ENCODE measurements around the gene ISCA2.

Gene ISCA2

GRCh38 chr14:74503291-74503937 is 9.8 kb downstream of the ISCA2 start:
- H3K4me3 ChIP-seq (ENCODE audit: low read depth in 1 of 2, low read length in 2 of 2), result no peak overlapping the region
- H3K9me3 ChIP-seq (ENCODE audit: control insufficient read depth in 1 of 2, low read length in 2 of 2), result no peaks in the 10 kb centered on the region
- H3K4me1 ChIP-seq (ENCODE audit: control insufficient read depth in 1 of 2, insufficient read depth in 2 of 2, low read length in 2 of 2), result peaks cover 0 to 6% of the 10 kb centered on the region in 2 donors
- peaks cover 0 to 4% of the 10 kb centered on the region in 2 donors for H3K36me3 ChIP-seq (ENCODE audit: control insufficient read depth in 1 of 2, insufficient read depth in 2 of 2, low read length in 2 of 2)
- no peak overlapping the region for H3K27ac ChIP-seq (ENCODE audit: low read length)
- no peaks in the 10 kb centered on the region for H3K27me3 ChIP-seq (ENCODE audit: low read depth, low read length)

GRCh38 chr14:74503938-74504335 is 10.4 kb downstream of the ISCA2 start:
- no peaks in the 10 kb centered on the region for H3K27me3 ChIP-seq (ENCODE audit: low read depth, low read length)
- H3K9me3 ChIP-seq (ENCODE audit: control insufficient read depth in 1 of 2, low read length in 2 of 2), result no peaks in the 10 kb centered on the region
- no peak overlapping the region for H3K27ac ChIP-seq (ENCODE audit: low read length)
- no peaks in the 10 kb centered on the region for H3K36me3 ChIP-seq (ENCODE audit: control insufficient read depth in 1 of 2, insufficient read depth in 2 of 2, low read length in 2 of 2)
- H3K4me3 ChIP-seq (ENCODE audit: low read depth in 1 of 2, low read length in 2 of 2), result no peak overlapping the region
- H3K4me1 ChIP-seq (ENCODE audit: control insufficient read depth in 1 of 2, insufficient read depth in 2 of 2, low read length in 2 of 2), result peaks cover 0 to 6% of the 10 kb centered on the region in 2 donors

GRCh38 chr14:74504412-74504811 is 10.8 kb downstream of the ISCA2 start:
- H3K4me1 ChIP-seq (ENCODE audit: control insufficient read depth in 1 of 2, insufficient read depth in 2 of 2, low read length in 2 of 2), result peaks cover 0 to 6% of the 10 kb centered on the region in 2 donors
- no peaks in the 10 kb centered on the region for H3K36me3 ChIP-seq (ENCODE audit: control insufficient read depth in 1 of 2, insufficient read depth in 2 of 2, low read length in 2 of 2)
- H3K27ac ChIP-seq (ENCODE audit: low read length), result no peak overlapping the region
- H3K4me3 ChIP-seq (ENCODE audit: low read depth in 1 of 2, low read length in 2 of 2), result no peak overlapping the region
- H3K9me3 ChIP-seq (ENCODE audit: control insufficient read depth in 1 of 2, low read length in 2 of 2), result no peaks in the 10 kb centered on the region
- H3K27me3 ChIP-seq (ENCODE audit: low read depth, low read length), result no peaks in the 10 kb centered on the region

- Histone ChIP-seq H3K27ac (ENCODE audit: low read length) (no peak overlapping the region), H3K4me1 (ENCODE audit: control insufficient read depth in 1 of 2, insufficient read depth in 2 of 2, low read length in 2 of 2) (peaks cover 0 to 6% of the 10 kb centered on the region in 2 donors), H3K27me3 (ENCODE audit: low read depth, low read length) (no peaks in the 10 kb centered on the region), H3K36me3 (ENCODE audit: control insufficient read depth in 1 of 2, insufficient read depth in 2 of 2, low read length in 2 of 2) (no peaks in the 10 kb centered on the region), H3K4me3 (ENCODE audit: low read depth in 1 of 2, low read length in 2 of 2) (no peak overlapping the region), H3K9me3 (ENCODE audit: control insufficient read depth in 1 of 2, low read length in 2 of 2) (no peaks in the 10 kb centered on the region)
Observed at GRCh38 chr14:74504874-74505720, 11.5 kb downstream of the ISCA2 start.

- Histone ChIP-seq H3K9me3 (ENCODE audit: control insufficient read depth in 1 of 2, low read length in 2 of 2) (no peaks in the 10 kb centered on the region), H3K4me3 (ENCODE audit: low read depth in 1 of 2, low read length in 2 of 2) (no peak overlapping the region), H3K27ac (ENCODE audit: low read length) (no peak overlapping the region), H3K36me3 (ENCODE audit: control insufficient read depth in 1 of 2, insufficient read depth in 2 of 2, low read length in 2 of 2) (no peaks in the 10 kb centered on the region), H3K27me3 (ENCODE audit: low read depth, low read length) (no peaks in the 10 kb centered on the region), H3K4me1 (ENCODE audit: control insufficient read depth in 1 of 2, insufficient read depth in 2 of 2, low read length in 2 of 2) (peaks cover 0 to 6% of the 10 kb centered on the region in 2 donors)
Observed at GRCh38 chr14:74505831-74506230, 12.3 kb downstream of the ISCA2 start.

GRCh38 chr14:74506411-74506851 is 12.9 kb downstream of the ISCA2 start:
- no peaks in the 10 kb centered on the region for H3K27me3 ChIP-seq (ENCODE audit: low read depth, low read length)
- H3K36me3 ChIP-seq (ENCODE audit: control insufficient read depth in 1 of 2, insufficient read depth in 2 of 2, low read length in 2 of 2), result no peaks in the 10 kb centered on the region
- H3K9me3 ChIP-seq (ENCODE audit: control insufficient read depth in 1 of 2, low read length in 2 of 2), result no peaks in the 10 kb centered on the region
- peaks cover 0 to 4% of the 10 kb centered on the region in 2 donors for H3K4me1 ChIP-seq (ENCODE audit: control insufficient read depth in 1 of 2, insufficient read depth in 2 of 2, low read length in 2 of 2)
- H3K4me3 ChIP-seq (ENCODE audit: low read depth in 1 of 2, low read length in 2 of 2), result no peak overlapping the region
- no peak overlapping the region for H3K27ac ChIP-seq (ENCODE audit: low read length)

- Histone ChIP-seq H3K4me3 (ENCODE audit: low read depth in 1 of 2, low read length in 2 of 2) (no peak overlapping the region), H3K4me1 (ENCODE audit: control insufficient read depth in 1 of 2, insufficient read depth in 2 of 2, low read length in 2 of 2) (no peaks in the 10 kb centered on the region), H3K27ac (ENCODE audit: low read length) (no peak overlapping the region), H3K27me3 (ENCODE audit: low read depth, low read length) (no peaks in the 10 kb centered on the region), H3K36me3 (ENCODE audit: control insufficient read depth in 1 of 2, insufficient read depth in 2 of 2, low read length in 2 of 2) (no peaks in the 10 kb centered on the region), H3K9me3 (ENCODE audit: control insufficient read depth in 1 of 2, low read length in 2 of 2) (no peaks in the 10 kb centered on the region)
Observed at GRCh38 chr14:74507085-74507484, 13.5 kb downstream of the ISCA2 start.

- Histone ChIP-seq H3K27me3 (ENCODE audit: low read depth, low read length) (no peaks in the 10 kb centered on the region), H3K4me1 (ENCODE audit: control insufficient read depth in 1 of 2, insufficient read depth in 2 of 2, low read length in 2 of 2) (no peaks in the 10 kb centered on the region), H3K9me3 (ENCODE audit: control insufficient read depth in 1 of 2, low read length in 2 of 2) (no peaks in the 10 kb centered on the region), H3K36me3 (ENCODE audit: control insufficient read depth in 1 of 2, insufficient read depth in 2 of 2, low read length in 2 of 2) (no peaks in the 10 kb centered on the region), H3K4me3 (ENCODE audit: low read depth in 1 of 2, low read length in 2 of 2) (no peak overlapping the region), H3K27ac (ENCODE audit: low read length) (no peak overlapping the region)
Observed at GRCh38 chr14:74507840-74508239, 14.3 kb downstream of the ISCA2 start.

- H3K4me3 ChIP-seq (ENCODE audit: low read depth in 1 of 2, low read length in 2 of 2), result no peak overlapping the region
- no peaks in the 10 kb centered on the region for H3K9me3 ChIP-seq (ENCODE audit: control insufficient read depth in 1 of 2, low read length in 2 of 2)
- no peak overlapping the region for H3K27ac ChIP-seq (ENCODE audit: low read length)
- no peaks in the 10 kb centered on the region for H3K27me3 ChIP-seq (ENCODE audit: low read depth, low read length)
- H3K4me1 ChIP-seq (ENCODE audit: control insufficient read depth in 1 of 2, insufficient read depth in 2 of 2, low read length in 2 of 2), result no peaks in the 10 kb centered on the region
- no peaks in the 10 kb centered on the region for H3K36me3 ChIP-seq (ENCODE audit: control insufficient read depth in 1 of 2, insufficient read depth in 2 of 2, low read length in 2 of 2)
Observed at GRCh38 chr14:74508292-74508731, 14.7 kb downstream of the ISCA2 start.

GRCh38 chr14:74508844-74509428 is 15.4 kb downstream of the ISCA2 start:
- no peak overlapping the region for H3K27ac ChIP-seq (ENCODE audit: low read length)
- H3K27me3 ChIP-seq (ENCODE audit: low read depth, low read length), result no peaks in the 10 kb centered on the region
- no peaks in the 10 kb centered on the region for H3K9me3 ChIP-seq (ENCODE audit: control insufficient read depth in 1 of 2, low read length in 2 of 2)
- no peak overlapping the region for H3K4me3 ChIP-seq (ENCODE audit: low read depth in 1 of 2, low read length in 2 of 2)
- no peaks in the 10 kb centered on the region for H3K36me3 ChIP-seq (ENCODE audit: control insufficient read depth in 1 of 2, insufficient read depth in 2 of 2, low read length in 2 of 2)
- H3K4me1 ChIP-seq (ENCODE audit: control insufficient read depth in 1 of 2, insufficient read depth in 2 of 2, low read length in 2 of 2), result no peaks in the 10 kb centered on the region

- Histone ChIP-seq H3K27ac (ENCODE audit: low read length) (no peak overlapping the region), H3K36me3 (ENCODE audit: control insufficient read depth in 1 of 2, insufficient read depth in 2 of 2, low read length in 2 of 2) (no peaks in the 10 kb centered on the region), H3K4me1 (ENCODE audit: control insufficient read depth in 1 of 2, insufficient read depth in 2 of 2, low read length in 2 of 2) (no peaks in the 10 kb centered on the region), H3K9me3 (ENCODE audit: control insufficient read depth in 1 of 2, low read length in 2 of 2) (no peaks in the 10 kb centered on the region), H3K4me3 (ENCODE audit: low read depth in 1 of 2, low read length in 2 of 2) (no peak overlapping the region), H3K27me3 (ENCODE audit: low read depth, low read length) (no peaks in the 10 kb centered on the region)
Observed at GRCh38 chr14:74509587-74510222, 16.1 kb downstream of the ISCA2 start.

Data from muscle layer of duodenum (tissue), 2 donors.